G401.6 (cell line): Measurements from ENCODE around the gene TNIP3.
"Not testable (repeated sequence)": the region's sequence is repeated elsewhere in the genome, so short reads cannot be mapped to it uniquely, and the experiment has no call there.

Experiments
- FAIRE-seq: peaks from 2 replicates; lab custom pipeline; 2012; peaks lifted over from hg19 to GRCh38; lab: Jason Lieb, UNC

TNIP3 gene

DNA sequence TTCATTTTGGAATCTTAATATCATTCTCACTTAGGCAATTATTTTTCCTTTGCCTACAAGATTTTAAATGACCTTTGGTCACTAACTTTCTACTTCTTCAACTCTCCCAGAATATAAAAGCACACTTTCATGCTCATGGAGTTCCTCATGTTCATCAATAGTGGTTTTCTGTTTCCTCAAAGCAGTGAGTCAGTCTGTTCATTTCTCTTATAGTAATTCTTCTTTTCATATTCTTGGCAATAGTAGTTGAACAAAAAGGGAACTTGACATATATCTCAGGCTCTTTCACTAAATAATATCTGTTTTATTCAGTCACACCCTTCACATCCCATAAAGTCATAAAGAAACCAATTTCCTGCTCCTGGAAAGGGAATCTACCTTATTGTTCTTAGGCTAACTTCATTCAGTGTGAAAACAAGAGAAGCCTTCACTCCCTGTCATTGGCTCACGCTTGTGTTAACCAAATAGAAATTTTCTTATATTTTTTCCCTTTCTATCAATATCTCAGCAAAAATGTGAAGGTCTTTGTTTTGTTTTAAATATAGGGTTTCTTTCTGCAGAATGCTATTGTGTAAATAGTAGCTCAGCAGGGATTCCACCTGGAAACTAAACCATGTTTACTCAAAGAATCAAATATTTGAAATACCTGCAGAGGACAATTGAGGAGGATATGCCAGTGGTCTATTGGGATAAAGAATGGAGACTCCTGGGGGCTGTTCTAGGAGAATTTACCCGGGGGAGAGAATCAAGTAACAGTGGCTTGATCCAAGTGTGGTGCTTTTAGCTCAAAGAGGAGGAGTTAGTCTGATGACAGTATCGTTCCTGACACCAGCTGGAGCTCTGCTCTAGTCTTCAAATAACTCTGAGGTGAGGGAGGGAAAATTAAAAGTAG lies 13.4 kb upstream of the TNIP3 start:
- FAIRE-seq: no peak

DNA sequence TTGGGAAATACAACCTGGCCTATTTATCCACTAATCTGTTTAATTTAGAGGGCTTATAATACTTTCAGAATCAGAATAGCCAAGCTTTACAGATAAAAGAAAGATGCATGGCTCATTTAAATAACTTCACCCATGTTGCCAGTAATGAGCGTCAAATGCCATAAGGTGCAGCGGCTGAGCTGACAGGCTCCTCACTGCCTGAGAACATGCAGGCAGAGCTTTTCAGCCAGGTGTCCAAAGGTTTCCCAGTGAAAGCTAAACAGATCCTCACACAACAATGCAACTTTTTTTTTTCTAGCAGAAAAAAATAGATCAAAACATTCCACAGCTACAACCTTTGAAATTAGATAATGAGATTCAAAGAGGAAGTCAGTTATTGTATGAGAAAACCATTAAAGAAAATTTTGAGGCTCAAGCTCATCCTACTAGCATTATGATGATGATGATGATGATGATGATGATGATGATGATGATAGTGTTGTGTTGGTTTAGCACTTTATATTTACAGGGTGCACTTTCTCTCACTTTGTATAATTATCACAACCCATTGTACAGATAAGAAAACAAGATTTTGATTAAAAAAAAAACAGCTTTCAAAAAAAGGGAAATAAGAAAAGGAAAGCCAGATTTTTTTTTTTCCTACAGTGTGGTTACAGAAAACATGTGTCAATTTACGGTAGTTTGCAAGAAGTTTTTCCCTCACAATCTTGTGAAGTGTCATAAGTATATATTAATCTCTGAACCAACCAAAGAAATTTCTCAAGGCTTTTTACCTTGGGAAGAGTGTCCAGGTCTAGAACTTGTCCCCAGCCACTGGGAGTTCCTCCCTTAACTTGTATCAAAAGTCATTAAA lies 12.2 kb upstream of the TNIP3 start:
- FAIRE-seq: no peak

- not testable (repeated sequence) for FAIRE-seq
These were observed 7.4 kb upstream of the TNIP3 start for GRCh38 chr4:121171477-121171876.

- no peak for FAIRE-seq
These were observed 4.5 kb upstream of the TNIP3 start for GRCh38 chr4:121168446-121169281.

DNA sequence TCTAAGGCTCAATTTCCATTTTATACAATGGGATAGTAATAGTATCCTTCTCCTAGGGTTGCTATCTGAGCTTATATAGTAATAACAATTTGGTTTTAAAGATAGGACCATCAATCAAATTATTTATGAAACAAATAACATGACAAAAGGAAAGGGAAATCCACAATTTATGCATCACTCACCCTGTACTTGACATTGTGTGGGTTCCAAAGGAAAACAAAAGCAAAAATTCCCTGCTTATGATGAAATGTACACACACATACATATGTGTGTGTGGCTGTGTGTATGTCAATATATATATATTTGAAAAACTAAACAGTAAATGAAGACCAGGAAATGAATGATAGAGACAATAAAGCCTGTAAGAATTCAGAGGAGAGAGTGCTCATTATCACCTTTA lies 2.9 kb upstream of the TNIP3 start:
- no peak for FAIRE-seq

DNA sequence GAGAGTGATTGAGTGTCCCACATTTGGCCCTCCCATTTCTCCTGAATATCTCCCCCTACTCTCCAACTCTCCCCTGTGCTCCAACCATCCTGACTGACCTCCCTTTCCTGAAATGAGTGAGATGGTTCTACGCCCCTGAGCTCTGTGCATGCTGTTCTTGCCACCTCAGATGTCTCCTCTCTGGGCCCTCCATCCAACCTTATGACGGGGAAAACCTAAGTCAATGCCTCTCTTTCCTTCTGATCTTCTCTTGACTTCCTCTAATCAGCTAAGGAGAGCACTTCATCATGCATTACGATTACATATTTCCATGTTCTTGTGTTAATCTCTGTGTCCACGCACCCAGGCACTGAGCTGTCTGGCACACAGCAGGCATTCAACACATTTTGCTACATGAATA lies 1.1 kb upstream of the TNIP3 start:
- no peak for FAIRE-seq

DNA sequence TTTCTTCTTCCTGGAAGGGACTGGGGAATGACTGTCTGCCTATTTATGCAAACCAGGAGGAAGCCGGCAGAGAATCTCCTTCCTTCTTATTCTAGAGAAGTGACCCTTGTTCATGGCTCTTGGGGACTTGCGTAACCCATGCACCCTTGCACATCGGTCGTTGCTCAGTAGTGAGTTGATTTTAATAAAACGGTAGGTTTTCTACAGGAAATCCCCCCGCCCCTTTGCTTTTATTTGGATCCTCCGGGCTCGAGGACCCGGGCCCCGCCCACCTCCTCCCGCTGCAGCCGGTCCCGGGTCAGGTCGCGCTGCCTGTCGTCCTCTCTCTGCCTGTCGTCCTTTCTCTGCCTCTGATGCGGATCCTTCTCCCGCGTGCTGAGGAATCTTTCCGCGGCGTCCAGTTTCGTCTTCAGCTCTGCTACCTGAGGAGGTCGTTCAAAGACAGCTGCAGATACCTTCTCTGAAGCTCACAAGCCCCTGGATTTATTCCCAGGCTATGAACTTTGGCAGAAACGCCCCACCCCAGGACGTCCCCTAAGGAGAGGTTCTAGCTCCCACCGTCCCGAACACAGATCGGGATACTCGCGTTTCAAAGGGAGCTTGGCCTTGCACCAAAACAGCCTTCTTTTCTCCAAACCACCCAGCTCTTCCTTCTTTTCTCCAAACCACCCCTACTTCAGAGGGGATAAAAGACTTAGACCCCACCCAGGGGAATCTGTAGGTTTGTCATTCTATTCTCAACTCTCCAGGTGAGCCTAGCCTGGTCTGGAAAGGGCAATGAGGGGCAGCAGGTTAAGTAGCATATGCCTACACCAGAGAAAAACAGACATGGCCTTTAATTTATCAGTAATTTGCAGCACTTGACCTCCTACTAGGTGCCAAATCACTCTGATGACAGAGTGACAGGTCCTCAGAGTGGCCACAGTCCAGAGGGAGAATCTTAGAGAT lies 7.0 kb downstream of the TNIP3 start:
- FAIRE-seq: no peak

DNA sequence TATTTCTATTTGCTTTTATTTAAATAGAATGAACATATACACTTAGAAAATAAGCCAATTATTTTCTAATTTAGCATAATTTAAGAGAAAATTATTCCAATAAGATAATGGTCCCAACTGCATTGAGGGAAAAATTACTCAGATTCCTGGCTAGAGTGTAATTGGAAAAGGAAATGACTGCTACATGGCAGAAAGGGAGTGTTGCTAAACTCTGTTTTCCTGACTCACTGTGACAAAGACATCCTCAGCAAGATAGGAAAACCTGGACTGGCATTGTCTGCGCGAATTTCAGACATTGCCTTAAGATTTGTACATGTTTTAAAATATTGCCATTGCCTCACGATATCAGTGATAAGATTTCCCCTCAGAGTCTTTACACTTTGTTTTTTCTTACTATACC lies 8.2 kb downstream of the TNIP3 start:
- FAIRE-seq: no peak

GRCh38 chr4:121154103-121154515 lies 10.0 kb downstream of the TNIP3 start:
- no peak for FAIRE-seq

GRCh38 chr4:121151942-121152341 lies 12.2 kb downstream of the TNIP3 start:
- FAIRE-seq: no peak

GRCh38 chr4:121150486-121150885 lies 13.6 kb downstream of the TNIP3 start:
- FAIRE-seq: no peak

- no peak for FAIRE-seq
These were observed 14.1 kb downstream of the TNIP3 start for GRCh38 chr4:121150003-121150402.

DNA sequence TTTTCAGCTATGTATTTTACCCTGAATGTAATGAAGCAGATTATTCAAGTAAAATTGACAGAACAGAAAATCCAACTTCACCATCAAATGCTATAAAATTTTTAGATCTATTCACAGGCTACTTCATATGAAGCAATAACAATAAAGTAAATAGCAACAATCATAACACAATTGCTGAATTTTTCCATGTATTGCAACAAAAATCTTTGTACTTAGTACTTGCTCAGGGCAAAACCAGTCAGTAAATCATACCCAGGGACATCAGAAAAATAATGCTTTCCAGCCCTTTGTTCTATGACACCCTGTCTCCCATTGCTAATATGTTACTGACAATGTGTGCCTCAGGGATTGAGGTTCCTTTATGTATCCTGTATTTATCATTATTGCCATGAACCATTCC lies 15.5 kb downstream of the TNIP3 start:
- no peak for FAIRE-seq

GRCh38 chr4:121148000-121148399 lies 16.1 kb downstream of the TNIP3 start:
- FAIRE-seq: no peak

- no peak for FAIRE-seq
These were observed 17.6 kb downstream of the TNIP3 start for GRCh38 chr4:121146530-121146929.

- FAIRE-seq: peak; percentile 68
These were observed 18.7 kb downstream of the TNIP3 start for GRCh38 chr4:121145430-121145829.

DNA sequence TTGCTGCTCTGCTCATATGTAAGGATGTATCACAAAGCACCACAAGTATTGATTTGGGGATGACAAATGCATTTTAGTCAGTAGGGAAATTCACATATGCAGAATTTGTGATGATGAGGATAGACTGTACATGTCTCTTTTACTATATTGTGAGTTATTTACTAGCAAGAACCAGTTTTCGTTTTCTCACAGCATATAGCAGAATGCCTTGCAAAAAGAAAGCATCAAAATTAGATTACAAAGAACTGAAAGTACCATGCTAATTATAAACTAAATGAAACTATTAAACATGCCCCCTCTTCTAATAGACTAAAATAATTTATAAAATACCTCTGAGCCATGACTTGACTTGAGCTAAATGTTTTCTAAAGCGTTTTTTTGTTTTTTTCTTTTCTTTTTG lies 20.1 kb downstream of the TNIP3 start:
- FAIRE-seq: no peak

DNA sequence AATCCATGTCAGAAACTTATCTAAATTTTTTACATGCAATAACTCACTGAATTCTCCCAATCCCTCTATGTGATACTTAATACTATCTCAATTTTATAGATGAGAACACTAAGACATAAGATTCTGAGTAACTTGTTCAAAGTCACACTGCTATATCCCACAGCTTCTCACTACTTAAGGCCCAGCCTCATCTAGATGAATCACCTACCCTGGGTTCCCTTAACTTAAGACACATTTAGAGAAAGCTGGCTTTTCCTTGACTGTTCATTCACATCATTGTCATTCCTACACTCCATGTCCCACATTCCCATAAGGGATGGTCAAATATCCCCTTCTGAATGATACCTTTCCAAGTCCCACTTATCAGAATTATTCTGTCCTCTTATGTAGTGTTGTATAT lies 21.0 kb downstream of the TNIP3 start:
- no peak for FAIRE-seq

- FAIRE-seq: no peak
These were observed 23.2 kb downstream of the TNIP3 start for GRCh38 chr4:121140716-121141460.

DNA sequence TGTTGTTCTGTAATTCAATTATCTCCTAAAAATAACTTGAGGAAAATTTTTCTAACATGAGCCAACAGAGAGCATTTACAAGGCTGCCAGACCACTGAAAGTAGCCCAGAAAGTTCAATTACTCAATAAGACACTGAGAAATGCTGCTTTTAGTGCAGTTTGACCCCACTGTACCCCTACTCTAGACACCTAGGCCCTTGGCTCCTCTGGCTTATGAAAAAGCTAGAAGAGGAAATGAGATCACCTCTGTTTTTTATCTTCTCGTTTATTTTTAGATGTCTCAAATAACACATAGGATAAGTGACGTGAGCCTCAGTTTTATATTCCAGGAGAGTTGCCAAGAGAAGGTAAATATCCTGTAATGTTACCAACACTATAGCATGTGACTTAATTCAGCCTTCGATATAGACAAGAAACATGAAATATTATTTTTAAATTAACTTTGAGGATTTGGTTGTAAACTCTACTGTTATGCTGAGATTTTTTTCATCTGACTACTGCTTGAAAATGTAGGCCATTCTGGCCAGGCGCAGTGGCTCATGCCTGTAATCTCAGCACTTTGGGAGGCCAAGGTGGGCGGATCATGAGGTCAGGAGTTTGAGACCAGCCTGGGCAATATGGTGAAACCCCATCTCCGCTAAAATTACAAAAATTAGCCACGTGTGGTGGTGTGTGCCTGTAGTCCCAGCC lies 24.4 kb downstream of the TNIP3 start:
- no peak for FAIRE-seq
